ENCODE results near the gene PDE5A. TPM values are rescaled to one million over a fixed set of nuclear protein-coding genes. Genes with fewer than 3 reads are reported as not detected.

Gene PDE5A
- total RNA-seq, 4 donors from 2014 or later = 6.1 to 27.1 (median 11.3) TPM

DNA sequence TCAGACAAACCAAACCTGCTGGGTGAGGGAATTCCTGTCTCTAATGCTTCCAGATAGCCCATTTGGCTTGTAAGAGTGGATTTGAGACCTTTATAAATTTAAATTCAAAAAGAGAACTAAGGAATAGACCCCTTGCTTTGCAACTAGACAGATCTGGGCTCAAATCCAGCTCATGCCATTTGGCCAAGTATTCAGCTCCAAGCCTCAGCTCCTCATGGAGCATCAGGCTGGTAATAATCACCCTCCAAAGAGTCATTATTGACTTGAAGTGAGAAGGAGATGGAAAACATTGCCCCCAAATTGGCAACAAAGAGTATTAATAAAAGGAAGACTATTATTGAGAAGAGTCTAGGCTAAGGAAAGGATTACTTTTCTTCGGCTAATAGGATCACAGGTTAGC lies 134.7 kb downstream of the PDE5A start:
- no peak for TF ChIP-seq CTCF (IDR thresholded peaks at IDR 0.05)
- no peak for DNase-seq (ENCODE audit: low spot score)

GRCh38 chr4:119493419-119493818 lies 135.2 kb downstream of the PDE5A start:
- DNase-seq (ENCODE audit: low spot score) (no peak), ATAC-seq (ENCODE audit: low FRiP score) (no peak)
- no peak for TF ChIP-seq CTCF (IDR thresholded peaks at IDR 0.05)

More for the DNA sequence above, 134.7 kb downstream of the PDE5A start:
- no peak for ATAC-seq (ENCODE audit: low FRiP score)

GRCh38 chr4:119490335-119490734 lies 138.3 kb downstream of the PDE5A start:
- no peak for TF ChIP-seq CTCF (IDR thresholded peaks at IDR 0.05)
- ATAC-seq (ENCODE audit: low FRiP score) (no peak), DNase-seq (ENCODE audit: low spot score) (no peak)

GRCh38 chr4:119489305-119489704 lies 139.3 kb downstream of the PDE5A start:
- ATAC-seq (ENCODE audit: low FRiP score) = no peak
- TF ChIP-seq CTCF (IDR thresholded peaks at IDR 0.05) = no peak
- DNase-seq (ENCODE audit: low spot score) = no peak

- DNase-seq (ENCODE audit: low spot score) (no peak), ATAC-seq (ENCODE audit: low FRiP score) (no peak)
- no peak for TF ChIP-seq CTCF (IDR thresholded peaks at IDR 0.05)
Observed at GRCh38 chr4:119480331-119480730, 148.3 kb downstream of the PDE5A start.

DNA sequence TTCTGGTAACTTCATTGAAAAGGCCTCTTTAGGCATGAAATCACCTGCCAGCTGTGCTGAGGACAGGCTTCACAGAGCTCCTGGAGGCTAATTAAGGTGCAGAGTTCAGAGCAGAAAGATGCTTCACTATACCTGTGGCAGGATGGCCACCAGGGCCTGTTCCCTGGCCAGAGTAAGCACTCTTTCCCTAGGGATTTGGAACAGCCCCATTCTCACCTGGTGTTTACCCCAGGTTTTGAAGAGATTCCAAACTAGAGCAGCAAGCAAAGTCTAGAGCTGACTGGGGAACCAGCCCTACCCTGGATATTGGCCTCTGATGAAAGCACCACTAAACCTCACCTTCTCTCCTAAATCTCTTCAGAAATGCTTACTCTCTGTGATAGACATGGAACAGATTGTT lies 148.8 kb downstream of the PDE5A start:
- DNase-seq (ENCODE audit: low spot score) = no peak
- ATAC-seq (ENCODE audit: low FRiP score) = no peak
- no peak for TF ChIP-seq CTCF (IDR thresholded peaks at IDR 0.05)

DNA sequence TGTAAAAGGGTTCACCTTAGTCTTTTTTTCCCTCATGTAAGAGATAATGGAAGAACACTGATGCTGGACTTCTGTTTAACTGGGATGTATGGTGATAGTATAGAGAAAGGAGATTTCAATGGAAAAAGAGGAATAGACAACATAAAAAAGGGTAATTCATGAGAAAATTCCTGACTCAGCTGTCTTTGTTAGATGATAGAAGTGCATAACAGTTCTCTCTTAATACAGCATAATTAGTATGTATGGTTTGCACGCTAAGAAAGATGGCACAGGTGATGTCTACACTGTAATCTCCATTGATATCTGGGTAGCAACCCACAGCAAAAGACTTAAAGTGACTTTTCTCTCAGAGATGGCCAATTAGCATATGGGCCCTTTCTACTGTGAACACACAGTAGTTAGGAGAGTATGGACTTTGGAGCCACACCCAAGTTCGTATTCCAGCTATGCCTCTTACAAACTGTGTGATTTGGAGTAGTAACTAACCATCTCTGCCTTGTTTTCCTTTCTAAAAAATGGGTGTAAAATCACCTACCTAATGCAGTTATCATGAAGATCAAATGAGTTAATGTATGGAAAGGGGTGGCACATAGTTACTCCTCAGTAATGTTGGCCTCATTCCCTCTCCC lies 149.3 kb downstream of the PDE5A start:
- no peak for TF ChIP-seq CTCF (IDR thresholded peaks at IDR 0.05)
- DNase-seq (ENCODE audit: low spot score) (no peak), ATAC-seq (ENCODE audit: low FRiP score) (no peak)

Measured in omental fat pad (tissue), 4 donors.